Ishikawa (cell line): ENCODE results near the gene ATP2A3.

Source experiments
- EGR1 ChIP-seq: IDR thresholded peaks from 2 replicates; pipeline ENCODE4 v1.6.1; 2012
- FOXM1 ChIP-seq: IDR thresholded peaks from 2 replicates; pipeline ENCODE4 v1.6.1; 2012; ENCODE audit warnings: low read depth, borderline replicate concordance
- RAD21 ChIP-seq: IDR thresholded peaks from 2 replicates; pipeline ENCODE4 v1.6.1; 2012; ENCODE audit warnings: low read depth
- YY1 ChIP-seq: IDR thresholded peaks from 2 replicates; pipeline ENCODE4 v1.6.1; 2012; ENCODE audit warnings: low read depth

GRCh38 chr17:3953542-3953941 is 10.7 kb downstream of the ATP2A3 start:
- TF ChIP-seq RAD21: no peak
- TF ChIP-seq YY1: no peak
- TF ChIP-seq FOXM1: no peak
- no peak for TF ChIP-seq EGR1
